Kidney (tissue), 14 donors: ENCODE data around the gene RSRC2. TPM values are rescaled to one million over a fixed set of nuclear protein-coding genes. Genes with fewer than 3 reads are reported as not detected.
"Not testable (repeated sequence)": the region's sequence is repeated elsewhere in the genome, so short reads cannot be mapped to it uniquely, and the experiment has no call there.

Experiments used
- DNase-seq, 5 donors: peaks; one replicate each; pipeline ENCODE4 v3.0.0-alpha.2; 2013 to 2020
- FAIRE-seq: peaks from 2 replicates; lab custom pipeline; 2012; peaks lifted over from hg19 to GRCh38; lab: Jason Lieb, UNC
- H3K27ac ChIP-seq, 2 donors: one replicate each; pipeline ENCODE4 v1.7.0; 2013; ENCODE audit warnings: low read depth in 2 of 2, low read length in 2 of 2, inconsistent platforms in 1 of 2
- H3K27me3 ChIP-seq: one replicate; pipeline ENCODE4 v1.7.1; 2013; ENCODE audit warnings: low read length, inconsistent platforms; ENCODE audit not compliant: control insufficient read depth, insufficient read depth
- H3K36me3 ChIP-seq, 3 donors: one replicate each; pipeline versions ENCODE4 v1.7.0 to v1.7.1; 2013; ENCODE audit warnings: low read length in 3 of 3, control low read depth in 1 of 3, inconsistent platforms in 1 of 3; ENCODE audit not compliant: insufficient read depth in 3 of 3, control insufficient read depth in 2 of 3
- H3K4me1 ChIP-seq, 3 donors: one replicate each; pipeline versions ENCODE4 v1.7.0 to v1.7.1; 2013; ENCODE audit warnings: low read length in 3 of 3, inconsistent platforms in 1 of 3, low read depth in 1 of 3; ENCODE audit not compliant: control insufficient read depth in 2 of 3, insufficient read depth in 2 of 3
- H3K4me3 ChIP-seq, 3 donors: one replicate each; pipeline versions ENCODE4 v1.7.0 to v1.8.1; 2013; ENCODE audit warnings: low read length in 3 of 3, control low read depth in 1 of 3, inconsistent platforms in 1 of 3
- H3K9ac ChIP-seq, 3 donors: one replicate each; pipeline versions ENCODE4 v1.7.0 to v1.7.1; 2013; ENCODE audit warnings: low read length in 3 of 3, control low read depth in 1 of 3, inconsistent platforms in 1 of 3
- H3K9me3 ChIP-seq, 3 donors: one replicate each; pipeline versions ENCODE4 v1.7.0 to v1.7.1; 2013; ENCODE audit warnings: low read length in 3 of 3, control low read depth in 1 of 3, inconsistent platforms in 1 of 3; ENCODE audit not compliant: control insufficient read depth in 2 of 3, insufficient read depth in 1 of 3
- intact Hi-C: fragments of 100-400 bp; cut with DNase I; formaldehyde crosslinking; loops from one replicate; pipeline ENCODE4 v1.11.1; 2022
- polyA plus RNA-seq: library from polyadenylated mRNA; stranded (reverse); fragments of 350-450 nt; fragmentation: Illumina TruSeq; extraction: RNeasy Lipid Tissue Mini Kit (QIAGEN cat#74804); gene quantifications from one replicate; pipeline ENCODE4 v1.2.3, GENCODE V29; 2014; ENCODE audit warnings: low read depth, low replicate concordance; ENCODE audit not compliant: insufficient read depth
- total RNA-seq: library from RNA; stranded (reverse); fragmentation: NEBNext Ultra II Directional; extraction: Animal tissue kit (Norgen Biotek cat#: 25700); gene quantifications from one replicate; pipeline ENCODE4 v1.2.1, GENCODE V29; 2021
- TF ChIP-seq, protein P1 (sequence below): IDR thresholded peaks from 3 replicates; pipeline ENCODE4 v1.5.1; 2012; ENCODE audit warnings: mild to moderate bottlenecking, moderate library complexity, borderline replicate concordance; ENCODE audit not compliant: insufficient read depth; ENCODE audit errors: extremely low read depth
- donor health status: control.
- donor health status: control.
- donor health status: control.
- donor health status: control.
- donor health status: control.
- donor health status: DM: yes; HTN: yes; CAD: no.
- donor health status: Normal renal cell carcinoma (clear cell type).

Gene RSRC2
- total and polyA plus RNA-seq, 2 donors from 2014 or later: 39.4 to 73.9 TPM

DNA sequence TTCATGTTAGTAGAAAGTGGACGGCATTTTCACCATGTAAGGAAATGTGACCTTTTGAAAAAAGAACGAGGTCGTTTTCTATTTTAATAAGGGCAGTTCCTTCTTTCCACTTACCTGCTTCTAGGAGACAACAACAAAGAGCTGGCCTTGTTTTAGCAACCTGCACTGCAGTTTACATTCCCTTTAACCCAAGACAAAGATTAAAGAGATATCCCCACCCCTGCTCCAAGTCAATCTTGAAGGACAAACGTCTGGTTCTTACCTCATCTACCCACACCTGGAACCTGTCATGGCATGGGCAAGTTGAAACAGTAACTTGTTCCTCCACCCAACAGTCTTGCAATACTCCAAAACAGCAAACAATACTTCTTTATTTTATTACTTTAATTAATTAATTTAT is 58.8 kb downstream of the RSRC2 start:
- H3K27ac ChIP-seq: no peak overlapping the region
- FAIRE-seq: no peak
- H3K4me1 ChIP-seq: peaks cover 0 to 3% (median 2%) of the 10 kb centered on the region in 3 donors
- no peaks in the 10 kb centered on the region for H3K36me3 ChIP-seq
- H3K9me3 ChIP-seq: no peaks in the 10 kb centered on the region
- no peak for DNase-seq
- H3K4me3 ChIP-seq: no peak overlapping the region
- H3K9ac ChIP-seq: no peak overlapping the region
- intact Hi-C loops: no loop called here
- no peaks in the 10 kb centered on the region for H3K27me3 ChIP-seq
- TF ChIP-seq, protein P1, sequence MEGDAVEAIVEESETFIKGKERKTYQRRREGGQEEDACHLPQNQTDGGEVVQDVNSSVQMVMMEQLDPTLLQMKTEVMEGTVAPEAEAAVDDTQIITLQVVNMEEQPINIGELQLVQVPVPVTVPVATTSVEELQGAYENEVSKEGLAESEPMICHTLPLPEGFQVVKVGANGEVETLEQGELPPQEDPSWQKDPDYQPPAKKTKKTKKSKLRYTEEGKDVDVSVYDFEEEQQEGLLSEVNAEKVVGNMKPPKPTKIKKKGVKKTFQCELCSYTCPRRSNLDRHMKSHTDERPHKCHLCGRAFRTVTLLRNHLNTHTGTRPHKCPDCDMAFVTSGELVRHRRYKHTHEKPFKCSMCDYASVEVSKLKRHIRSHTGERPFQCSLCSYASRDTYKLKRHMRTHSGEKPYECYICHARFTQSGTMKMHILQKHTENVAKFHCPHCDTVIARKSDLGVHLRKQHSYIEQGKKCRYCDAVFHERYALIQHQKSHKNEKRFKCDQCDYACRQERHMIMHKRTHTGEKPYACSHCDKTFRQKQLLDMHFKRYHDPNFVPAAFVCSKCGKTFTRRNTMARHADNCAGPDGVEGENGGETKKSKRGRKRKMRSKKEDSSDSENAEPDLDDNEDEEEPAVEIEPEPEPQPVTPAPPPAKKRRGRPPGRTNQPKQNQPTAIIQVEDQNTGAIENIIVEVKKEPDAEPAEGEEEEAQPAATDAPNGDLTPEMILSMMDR: no peak

DNA sequence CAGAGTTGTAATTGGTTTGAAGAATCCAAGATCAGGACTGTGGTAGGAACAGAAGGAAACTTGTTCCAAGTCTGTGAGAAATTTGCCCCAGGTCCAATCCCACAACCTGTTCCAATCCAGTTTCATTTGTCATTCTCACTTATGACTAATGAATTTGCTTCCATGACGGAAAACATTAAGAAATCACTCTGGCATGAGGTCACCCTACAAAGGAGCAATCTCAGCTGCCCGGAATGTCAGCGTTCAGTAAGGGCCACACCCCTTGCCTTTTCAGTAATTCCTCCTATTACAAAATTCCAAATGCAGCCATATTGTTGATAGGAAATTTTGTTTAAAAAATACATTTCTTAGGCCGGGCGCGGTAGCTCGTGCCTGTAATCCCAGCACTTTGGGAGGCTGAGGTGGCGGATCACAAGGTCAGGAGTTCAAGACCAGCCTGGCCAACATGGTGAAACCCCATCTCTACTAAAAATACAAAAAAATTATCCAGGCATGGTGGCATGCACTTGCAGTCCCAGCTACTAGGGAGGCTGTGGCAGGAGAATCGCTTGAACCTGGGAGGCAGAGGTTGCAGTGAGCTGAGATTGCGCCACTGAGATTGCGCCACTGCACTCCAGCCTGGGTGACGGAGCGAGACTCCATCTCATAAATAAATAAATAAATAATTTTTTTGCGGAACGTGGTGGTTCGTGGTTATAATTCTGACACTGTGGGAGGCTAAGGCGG is 62.3 kb downstream of the RSRC2 start:
- FAIRE-seq, H3K4me3 ChIP-seq, H3K9ac ChIP-seq, H3K27me3 ChIP-seq, H3K4me1 ChIP-seq, H3K36me3 ChIP-seq, H3K9me3 ChIP-seq, intact Hi-C loops: not testable (repeated sequence)
- peak overlapping the region in 1 of 2 donors; percentile 58 for H3K27ac ChIP-seq
- DNase-seq: peak in 2 of 5 donors; percentile 36 to 44

DNA sequence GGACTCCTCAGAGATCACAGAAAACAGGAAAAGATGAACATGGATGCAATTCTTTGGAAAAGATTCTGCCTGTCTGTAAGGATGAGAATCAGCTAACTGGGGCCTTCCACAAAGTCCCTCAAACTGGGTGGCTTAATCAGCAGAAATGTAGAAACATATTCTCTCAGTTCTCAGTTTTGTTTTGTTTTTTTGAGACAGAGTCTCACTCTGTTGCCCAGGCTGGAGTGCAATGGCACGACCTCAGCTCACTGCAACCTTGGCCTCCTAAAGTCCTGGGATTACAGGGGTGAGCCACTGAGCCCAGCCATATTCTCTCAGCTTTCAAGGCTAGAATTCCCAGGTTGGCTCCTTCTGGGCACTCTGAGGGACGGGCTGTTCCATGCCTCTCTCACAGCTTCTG is 66.1 kb downstream of the RSRC2 start:
- Histone ChIP-seq H3K9ac (no peak overlapping the region), H3K4me1 (peaks cover 0 to 3% (median 0%) of the 10 kb centered on the region in 3 donors), H3K27ac (no peak overlapping the region), H3K36me3 (no peaks in the 10 kb centered on the region), H3K4me3 (no peak overlapping the region), H3K9me3 (no peaks in the 10 kb centered on the region), H3K27me3 (no peaks in the 10 kb centered on the region)
- TF ChIP-seq, protein P1: no peak
- intact Hi-C loops: no loop called here
- DNase-seq: no peak
- no peak for FAIRE-seq

- Histone ChIP-seq H3K4me1 (peaks cover 0 to 3% (median 0%) of the 10 kb centered on the region in 3 donors), H3K4me3 (no peak overlapping the region), H3K36me3 (no peaks in the 10 kb centered on the region), H3K9me3 (no peaks in the 10 kb centered on the region), H3K27me3 (no peaks in the 10 kb centered on the region), H3K27ac (no peak overlapping the region), H3K9ac (no peak overlapping the region)
- TF ChIP-seq, protein P1: no peak
- intact Hi-C loops: no loop called here
- no peak for DNase-seq
- no peak for FAIRE-seq
These were observed 66.7 kb downstream of the RSRC2 start for GRCh38 chr12:122460061-122460460.
